GM18870 (cell line): ENCODE measurements around the gene EVX1.

ENCODE experiments used
- ATAC-seq: cut with Tn5 transposase; IDR thresholded peaks from one replicate; pipeline ENCODE4 v1.9.1; 2021; ENCODE audit warnings: moderate library complexity; ENCODE audit not compliant: unreplicated experiment

EVX1 gene

DNA sequence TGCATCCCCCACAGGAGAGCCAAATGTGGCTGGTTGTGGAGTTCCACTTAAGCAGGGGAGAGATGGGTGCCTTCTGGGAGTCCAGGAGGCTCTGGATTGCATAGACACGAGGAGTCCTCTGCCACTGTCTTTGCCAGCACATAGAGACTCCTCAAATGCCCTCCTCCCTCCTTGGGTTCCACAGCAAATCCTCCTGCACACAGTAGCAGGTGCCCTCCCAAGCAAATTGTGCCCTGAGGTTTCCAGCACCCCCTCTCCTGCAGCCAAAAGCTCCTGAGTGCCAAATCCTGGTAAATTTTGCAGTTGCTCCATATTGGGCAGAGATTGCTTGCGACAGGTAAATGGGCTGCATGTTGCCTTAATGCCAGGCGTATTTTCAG is 5.8 kb downstream of the EVX1 start:
- ATAC-seq, result no peak

- no peak for ATAC-seq
These were observed 6.5 kb downstream of the EVX1 start for GRCh38 chr7:27248911-27249723.

GRCh38 chr7:27249724-27250556 is 7.3 kb downstream of the EVX1 start:
- ATAC-seq, result no peak

DNA sequence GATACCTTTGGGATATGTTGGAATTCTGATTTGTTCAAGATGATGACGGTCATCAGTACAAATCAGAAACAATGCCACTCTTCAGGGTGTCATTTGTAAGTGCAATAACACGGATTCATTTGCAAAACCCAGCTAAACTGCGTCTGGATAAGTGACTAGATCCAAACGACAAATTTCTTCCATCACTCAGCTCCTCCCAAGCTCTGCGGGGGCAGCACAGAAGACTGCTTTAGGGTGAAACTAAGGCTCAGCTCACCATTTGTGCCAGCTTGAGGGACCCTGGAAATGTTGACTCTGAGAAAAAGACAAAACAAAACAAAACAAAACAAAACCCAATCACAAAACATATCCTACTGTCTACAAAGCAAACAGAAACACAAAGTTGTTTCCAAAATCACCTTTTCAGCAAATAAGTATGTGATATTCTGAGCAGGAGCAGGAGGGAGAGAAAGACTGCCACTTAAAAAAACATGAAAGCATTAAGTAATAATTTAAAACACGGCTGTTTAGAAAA is 8.0 kb downstream of the EVX1 start:
- ATAC-seq, result no peak

DNA sequence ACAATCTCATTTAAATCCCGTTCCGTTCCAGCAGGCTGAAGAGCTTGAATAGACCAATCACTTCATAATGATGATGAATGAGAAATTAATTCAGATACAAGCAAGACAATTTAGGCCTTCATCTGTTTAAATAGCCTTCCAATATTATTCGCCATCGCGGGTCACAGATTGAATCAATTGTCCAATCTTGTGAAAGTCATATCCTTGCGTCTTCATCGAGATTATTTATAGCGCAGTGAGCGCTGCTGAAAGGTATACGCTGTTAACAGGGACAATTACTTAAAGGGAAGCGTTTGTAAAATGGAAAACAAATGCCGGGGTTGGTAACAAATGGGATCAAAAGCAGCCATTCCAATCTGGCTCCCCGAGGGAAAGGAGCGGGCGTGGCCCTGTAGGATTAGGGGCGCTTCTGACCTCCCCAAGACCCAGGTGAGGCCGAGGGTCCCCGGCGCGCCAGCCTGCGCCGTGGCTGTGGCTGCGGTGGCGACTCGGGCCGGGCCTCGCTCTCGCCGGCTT is 8.6 kb downstream of the EVX1 start:
- no peak for ATAC-seq

GRCh38 chr7:27251652-27252590 is 9.3 kb downstream of the EVX1 start:
- ATAC-seq, result no peak

DNA sequence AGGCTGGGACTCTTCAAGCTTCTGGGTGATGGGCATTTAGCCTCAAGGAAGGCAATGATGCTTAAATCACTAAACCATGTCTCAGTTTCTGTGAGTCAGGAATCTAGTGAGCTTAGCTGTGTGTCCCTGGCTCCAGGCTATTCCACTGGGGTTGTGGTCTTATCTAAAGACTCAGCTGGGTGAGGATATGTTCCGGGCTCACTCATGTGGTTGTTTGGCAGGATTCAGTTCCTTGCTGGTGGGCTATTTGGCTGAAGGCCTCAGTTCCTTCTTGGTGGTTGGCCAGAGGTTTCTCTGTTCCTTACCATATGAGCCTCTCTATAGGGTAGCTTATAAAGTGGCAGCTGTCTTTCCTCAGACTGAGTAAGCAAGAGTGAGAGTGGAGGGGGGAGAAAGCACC is 12.0 kb downstream of the EVX1 start:
- ATAC-seq, result no peak

- ATAC-seq, result no peak
These were observed 17.6 kb downstream of the EVX1 start for GRCh38 chr7:27260211-27260610.

- no peak for ATAC-seq
These were observed 19.5 kb downstream of the EVX1 start for GRCh38 chr7:27262121-27262520.

- no peak for ATAC-seq
These were observed 21.2 kb downstream of the EVX1 start for GRCh38 chr7:27263781-27264180.

DNA sequence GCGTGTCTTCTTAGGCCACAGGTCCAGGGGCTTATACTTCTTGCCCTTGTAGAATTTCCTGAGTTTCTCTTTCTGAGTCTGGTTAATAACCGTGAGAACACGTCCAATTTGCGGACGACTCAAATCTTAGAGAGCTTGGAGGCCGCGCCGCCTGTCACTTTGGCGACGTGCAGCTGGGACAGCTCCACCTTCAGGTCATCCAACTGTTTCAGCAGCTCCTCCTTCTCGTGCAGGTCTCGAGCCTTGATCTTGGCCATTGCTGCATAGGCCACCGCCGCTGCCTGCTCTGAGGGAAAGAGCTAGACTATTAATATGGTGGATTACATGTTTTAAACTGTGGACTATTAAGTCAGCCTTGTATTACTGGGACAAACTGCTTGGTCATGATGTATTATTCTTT is 26.9 kb downstream of the EVX1 start:
- ATAC-seq, result no peak

GRCh38 chr7:27271384-27271783 is 28.8 kb downstream of the EVX1 start:
- no peak for ATAC-seq

GRCh38 chr7:27277628-27278027 is 35.0 kb downstream of the EVX1 start:
- ATAC-seq, result no peak

- no peak for ATAC-seq
These were observed 41.0 kb downstream of the EVX1 start for GRCh38 chr7:27283558-27283957.

- ATAC-seq, result no peak
These were observed 52.6 kb downstream of the EVX1 start for GRCh38 chr7:27295236-27295635.

DNA sequence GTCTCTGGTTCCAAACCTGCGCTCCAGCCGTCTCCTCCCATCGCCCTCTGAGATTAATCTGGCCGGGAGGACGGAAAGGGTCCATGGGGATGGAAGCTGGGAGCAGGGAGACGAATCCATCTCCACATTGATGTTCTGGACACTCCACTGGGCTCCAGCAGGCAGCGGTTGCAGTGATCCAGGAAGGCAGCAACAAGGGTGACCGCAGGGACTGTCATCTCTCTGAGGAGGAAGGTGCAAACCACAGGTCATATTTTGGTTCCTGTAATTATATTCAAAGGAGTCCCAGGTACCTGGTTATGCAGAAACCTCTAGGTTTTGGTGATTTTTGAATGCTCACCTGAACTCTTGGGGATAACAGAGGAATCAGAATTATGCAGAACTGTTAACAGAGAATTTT is 54.8 kb downstream of the EVX1 start:
- no peak for ATAC-seq
